Right atrium auricular region (tissue), 2 donors: ENCODE measurements around the gene KLK4. TPM values are rescaled to one million over a fixed set of nuclear protein-coding genes. Genes with fewer than 3 reads are reported as not detected.

Experiments
- DNase-seq: peaks from one replicate; pipeline ENCODE4 v3.0.0-alpha.2; 2019; ENCODE audit warnings: low spot score
- H3K27ac ChIP-seq, 2 donors: fragments of 200-600 bp; sonication (generic); 1 replicate in 1 of 2; 2 replicates in 1 of 2; pipeline ENCODE4 v1.5.1; 2016 to 2019
- H3K27me3 ChIP-seq, 2 donors: fragments of 200-600 bp; sonication (generic); one replicate each; pipeline versions ENCODE4 v1.5.1 to v1.6.0; 2017 to 2019
- H3K36me3 ChIP-seq: fragments of 200-600 bp; sonication (generic); one replicate; pipeline ENCODE4 v1.5.1; 2016
- H3K4me1 ChIP-seq, 2 donors: fragments of 200-600 bp; sonication (generic); one replicate each; pipeline versions ENCODE4 v1.5.1 to v1.6.0; 2017 to 2019
- H3K4me3 ChIP-seq, 2 donors: fragments of 200-600 bp; sonication (generic); 1 replicate in 1 of 2; 2 replicates in 1 of 2; pipeline ENCODE4 v1.5.1; 2017 to 2019; ENCODE audit warnings: mild to moderate bottlenecking in 1 of 2, moderate library complexity in 1 of 2
- H3K9me3 ChIP-seq, 2 donors: fragments of 200-600 bp; sonication (generic); one replicate each; pipeline ENCODE4 v1.5.1; 2019
- total RNA-seq, 2 donors: library from RNA; depleted of rRNA; stranded (reverse); fragments of >200 nt; gene quantifications; one replicate each; pipeline ENCODE4 v1.1.0, GENCODE V29; 2016
- TF ChIP-seq, protein P1 (sequence below), 2 donors: fragments of 200-600 bp; sonication (generic); IDR thresholded peaks; one replicate each; pipeline ENCODE4 v1.5.1; 2019; ENCODE audit warnings: antibody characterized with exemption in 2 of 2

The KLK4 gene
- total RNA-seq, 2 donors from 2014 or later = not detected

DNA sequence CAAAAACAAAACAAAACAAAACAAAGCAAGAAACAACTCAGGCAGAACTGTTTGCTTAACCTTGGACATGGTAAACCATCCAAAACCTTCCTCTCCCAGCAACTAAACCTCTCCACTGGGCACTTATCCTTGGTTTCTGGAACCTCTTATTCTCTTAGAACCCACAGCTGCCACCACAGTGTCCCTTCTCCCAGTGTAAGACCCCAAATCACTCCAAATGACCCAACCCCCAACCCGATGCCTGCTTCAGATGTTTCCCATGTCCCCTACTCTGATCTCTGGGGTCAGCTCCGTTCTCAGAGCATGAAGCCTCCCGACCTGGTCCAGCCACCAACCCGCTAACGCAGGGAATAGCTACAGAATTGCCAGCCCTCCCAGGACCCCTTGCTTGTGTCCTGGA is 37.0 kb downstream of the KLK4 start:
- H3K4me1 ChIP-seq = no peaks in the 10 kb centered on the region
- no peak overlapping the region for H3K4me3 ChIP-seq
- no peaks in the 10 kb centered on the region for H3K36me3 ChIP-seq
- TF ChIP-seq, protein P1, sequence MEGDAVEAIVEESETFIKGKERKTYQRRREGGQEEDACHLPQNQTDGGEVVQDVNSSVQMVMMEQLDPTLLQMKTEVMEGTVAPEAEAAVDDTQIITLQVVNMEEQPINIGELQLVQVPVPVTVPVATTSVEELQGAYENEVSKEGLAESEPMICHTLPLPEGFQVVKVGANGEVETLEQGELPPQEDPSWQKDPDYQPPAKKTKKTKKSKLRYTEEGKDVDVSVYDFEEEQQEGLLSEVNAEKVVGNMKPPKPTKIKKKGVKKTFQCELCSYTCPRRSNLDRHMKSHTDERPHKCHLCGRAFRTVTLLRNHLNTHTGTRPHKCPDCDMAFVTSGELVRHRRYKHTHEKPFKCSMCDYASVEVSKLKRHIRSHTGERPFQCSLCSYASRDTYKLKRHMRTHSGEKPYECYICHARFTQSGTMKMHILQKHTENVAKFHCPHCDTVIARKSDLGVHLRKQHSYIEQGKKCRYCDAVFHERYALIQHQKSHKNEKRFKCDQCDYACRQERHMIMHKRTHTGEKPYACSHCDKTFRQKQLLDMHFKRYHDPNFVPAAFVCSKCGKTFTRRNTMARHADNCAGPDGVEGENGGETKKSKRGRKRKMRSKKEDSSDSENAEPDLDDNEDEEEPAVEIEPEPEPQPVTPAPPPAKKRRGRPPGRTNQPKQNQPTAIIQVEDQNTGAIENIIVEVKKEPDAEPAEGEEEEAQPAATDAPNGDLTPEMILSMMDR (IDR thresholded peaks at IDR 0.05) = no peak
- H3K27ac ChIP-seq = no peak overlapping the region
- no peak for DNase-seq
- no peaks in the 10 kb centered on the region for H3K27me3 ChIP-seq
- H3K9me3 ChIP-seq = no peaks in the 10 kb centered on the region

DNA sequence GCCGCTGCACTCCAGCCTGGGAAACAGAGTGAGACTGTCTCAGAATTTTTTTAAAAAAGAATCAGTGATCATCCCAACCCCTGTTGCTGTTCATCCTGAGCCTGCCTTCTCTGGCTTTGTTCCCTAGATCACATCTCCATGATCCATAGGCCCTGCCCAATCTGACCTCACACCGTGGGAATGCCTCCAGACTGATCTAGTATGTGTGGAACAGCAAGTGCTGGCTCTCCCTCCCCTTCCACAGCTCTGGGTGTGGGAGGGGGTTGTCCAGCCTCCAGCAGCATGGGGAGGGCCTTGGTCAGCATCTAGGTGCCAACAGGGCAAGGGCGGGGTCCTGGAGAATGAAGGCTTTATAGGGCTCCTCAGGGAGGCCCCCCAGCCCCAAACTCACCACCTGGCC is 38.1 kb downstream of the KLK4 start, which contains the start of gene KLK2:
TSS of gene KLK2 (plus strand) at position 384 of the 400 bp plus-strand sequence. CDS start 35 bp downstream, outside the sequence.
- H3K4me1 ChIP-seq = no peaks in the 10 kb centered on the region
- H3K9me3 ChIP-seq = no peaks in the 10 kb centered on the region
- no peaks in the 10 kb centered on the region for H3K27me3 ChIP-seq
- DNase-seq = no peak
- TF ChIP-seq, protein P1 (IDR thresholded peaks at IDR 0.05) = no peak
- no peaks in the 10 kb centered on the region for H3K36me3 ChIP-seq
- H3K27ac ChIP-seq = no peak within 1 kb of the TSS
- no peak within 1 kb of the TSS for H3K4me3 ChIP-seq

DNA sequence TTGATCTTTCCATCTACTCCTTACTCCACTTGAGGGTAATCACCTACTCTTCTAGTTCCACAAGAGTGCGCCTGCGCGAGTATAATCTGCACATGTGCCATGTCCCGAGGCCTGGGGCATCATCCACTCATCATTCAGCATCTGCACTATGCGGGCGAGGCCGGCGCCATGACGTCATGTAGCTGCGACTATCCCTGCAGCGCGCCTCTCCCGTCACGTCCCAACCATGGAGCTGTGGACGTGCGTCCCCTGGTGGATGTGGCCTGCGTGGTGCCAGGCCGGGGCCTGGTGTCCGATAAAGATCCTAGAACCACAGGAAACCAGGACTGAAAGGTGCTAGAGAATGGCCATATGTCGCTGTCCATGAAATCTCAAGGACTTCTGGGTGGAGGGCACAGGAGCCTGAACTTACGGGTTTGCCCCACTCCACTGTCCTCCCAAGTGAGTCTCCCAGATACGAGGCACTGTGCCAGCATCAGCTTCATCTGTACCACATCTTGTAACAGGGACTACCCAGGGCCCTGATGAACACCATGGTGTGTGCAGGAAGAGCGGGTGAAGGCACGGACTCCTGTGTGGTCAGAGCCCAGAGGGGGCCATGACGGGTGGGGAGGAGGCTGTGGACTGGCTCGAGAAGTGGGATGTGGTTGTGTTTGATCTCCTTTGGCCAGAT is 40.6 kb downstream of the KLK4 start:
- Histone ChIP-seq H3K4me3 (no peak overlapping the region), H3K27ac (no peak overlapping the region), H3K36me3 (no peaks in the 10 kb centered on the region), H3K9me3 (no peaks in the 10 kb centered on the region), H3K4me1 (no peaks in the 10 kb centered on the region), H3K27me3 (no peaks in the 10 kb centered on the region)
- TF ChIP-seq, protein P1 (IDR thresholded peaks at IDR 0.05) = no peak
- no peak for DNase-seq

DNA sequence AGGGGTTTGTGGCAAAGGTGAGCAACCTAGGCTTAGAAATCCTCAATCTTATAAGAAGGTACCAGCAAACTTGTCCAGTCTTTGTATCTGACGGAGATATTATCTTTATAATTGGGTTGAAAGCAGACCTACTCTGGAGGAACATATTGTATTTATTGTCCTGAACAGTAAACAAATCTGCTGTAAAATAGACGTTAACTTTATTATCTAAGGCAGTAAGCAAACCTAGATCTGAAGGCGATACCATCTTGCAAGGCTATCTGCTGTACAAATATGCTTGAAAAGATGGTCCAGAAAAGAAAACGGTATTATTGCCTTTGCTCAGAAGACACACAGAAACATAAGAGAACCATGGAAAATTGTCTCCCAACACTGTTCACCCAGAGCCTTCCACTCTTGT is 41.7 kb downstream of the KLK4 start:
- Histone ChIP-seq H3K27ac (no peak overlapping the region), H3K4me1 (no peaks in the 10 kb centered on the region), H3K36me3 (no peaks in the 10 kb centered on the region), H3K4me3 (no peak overlapping the region), H3K27me3 (no peaks in the 10 kb centered on the region), H3K9me3 (no peaks in the 10 kb centered on the region)
- no peak for DNase-seq
- TF ChIP-seq, protein P1 (IDR thresholded peaks at IDR 0.05) = no peak

DNA sequence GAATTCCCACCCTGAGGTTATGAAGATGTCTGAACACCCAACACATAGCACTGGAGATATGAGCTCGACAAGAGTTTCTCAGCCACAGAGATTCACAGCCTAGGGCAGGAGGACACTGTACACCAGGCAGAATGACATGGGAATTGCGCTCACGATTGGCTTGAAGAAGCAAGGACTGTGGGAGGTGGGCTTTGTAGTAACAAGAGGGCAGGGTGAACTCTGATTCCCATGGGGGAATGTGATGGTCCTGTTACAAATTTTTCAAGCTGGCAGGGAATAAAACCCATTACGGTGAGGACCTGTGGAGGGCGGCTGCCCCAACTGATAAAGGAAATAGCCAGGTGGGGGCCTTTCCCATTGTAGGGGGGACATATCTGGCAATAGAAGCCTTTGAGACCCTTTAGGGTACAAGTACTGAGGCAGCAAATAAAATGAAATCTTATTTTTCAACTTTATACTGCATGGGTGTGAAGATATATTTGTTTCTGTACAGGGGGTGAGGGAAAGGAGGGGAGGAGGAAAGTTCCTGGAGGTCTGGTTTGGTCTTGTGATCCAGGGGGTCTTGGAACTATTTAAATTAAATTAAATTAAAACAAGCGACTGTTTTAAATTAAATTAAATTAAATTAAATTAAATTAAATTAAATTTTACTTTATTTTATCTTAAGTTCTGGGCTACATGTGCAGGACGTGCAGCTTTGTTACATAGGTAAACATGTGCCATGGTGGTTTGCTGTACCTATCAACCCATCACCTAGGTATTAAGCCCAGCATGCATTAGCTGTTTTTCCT is 49.5 kb downstream of the KLK4 start:
- Histone ChIP-seq H3K4me1 (no peaks in the 10 kb centered on the region), H3K36me3 (no peaks in the 10 kb centered on the region), H3K27me3 (no peaks in the 10 kb centered on the region), H3K9me3 (no peaks in the 10 kb centered on the region), H3K4me3 (no peak overlapping the region), H3K27ac (no peak overlapping the region)
- TF ChIP-seq, protein P1 (IDR thresholded peaks at IDR 0.05) = no peak
- no peak for DNase-seq
